Measurements from ENCODE around the gene TMEM220.

Gene TMEM220

DNA sequence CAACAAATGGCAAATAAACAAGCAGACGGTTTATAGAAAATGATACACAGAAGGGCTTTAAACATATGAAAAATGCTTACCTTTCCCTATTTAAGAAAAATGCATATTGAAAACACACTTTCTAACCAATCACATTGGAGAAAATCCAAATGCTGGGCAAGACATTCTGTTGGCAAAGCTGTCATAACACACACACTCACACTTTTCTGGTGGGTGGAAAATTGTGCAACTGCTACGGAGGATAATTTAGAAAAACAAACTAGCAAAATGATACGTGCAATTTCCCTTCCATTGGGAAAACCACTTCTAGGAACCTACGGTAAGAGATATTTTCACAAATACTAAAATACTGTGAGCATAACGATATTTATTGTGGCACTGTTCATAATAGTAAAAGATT is 62.9 kb downstream of the TMEM220 start:
- no peaks in the 10 kb centered on the region for H3K27me3 Mint-ChIP-seq
- DNase-seq (ENCODE audit: low spot score in 2 of 2) (no peak), ATAC-seq (replicated peaks; ENCODE audit: extremely low read depth, poor library complexity, severe bottlenecking) (no peak)
- peaks cover 5% of the 10 kb centered on the region for H3K36me3 Mint-ChIP-seq (ENCODE audit: insufficient read depth)
- no peaks in the 10 kb centered on the region for H3K9me3 Mint-ChIP-seq
- no peak overlapping the region for H3K4me3 Mint-ChIP-seq
- H3K27ac Mint-ChIP-seq (ENCODE audit: low read depth) = no peak overlapping the region
- H3K4me1 Mint-ChIP-seq = no peaks in the 10 kb centered on the region

- H3K4me3 Mint-ChIP-seq = no peak overlapping the region
- ATAC-seq (replicated peaks; ENCODE audit: extremely low read depth, poor library complexity, severe bottlenecking) (no peak), DNase-seq (ENCODE audit: low spot score in 2 of 2) (no peak)
- no peaks in the 10 kb centered on the region for H3K9me3 Mint-ChIP-seq
- no peaks in the 10 kb centered on the region for H3K4me1 Mint-ChIP-seq
- H3K27ac Mint-ChIP-seq (ENCODE audit: low read depth) = no peak overlapping the region
- H3K36me3 Mint-ChIP-seq (ENCODE audit: insufficient read depth) = peaks cover 5% of the 10 kb centered on the region
- no peaks in the 10 kb centered on the region for H3K27me3 Mint-ChIP-seq
Observed at GRCh38 chr17:10664571-10664970, 65.3 kb downstream of the TMEM220 start.
